Mesendoderm (in vitro differentiated cells): ENCODE data around the gene PRPSAP1.

Source experiments
- DNase-seq: peaks from one replicate; pipeline ENCODE4 v3.0.0; 2013
- H2AK5ac ChIP-seq: 2 replicates; pipeline ENCODE4 v1.6.1; 2013; ENCODE audit warnings: low read length, inconsistent platforms
- H2BK120ac ChIP-seq: 2 replicates; pipeline ENCODE4 v1.6.1; 2013; ENCODE audit warnings: low read depth, mild to moderate bottlenecking, low read length, moderate library complexity, mixed read lengths
- H2BK15ac ChIP-seq: replicated peaks from 2 replicates; pipeline ENCODE4 v1.6.1; 2013; ENCODE audit warnings: low read depth, mild to moderate bottlenecking, moderate library complexity
- H2BK5ac ChIP-seq: 2 replicates; pipeline ENCODE4 v1.6.1; 2013; ENCODE audit warnings: low read length, inconsistent platforms
- H3K18ac ChIP-seq: 2 replicates; pipeline ENCODE4 v1.6.1; 2013; ENCODE audit warnings: mild to moderate bottlenecking, low read length, mixed read lengths
- H3K23ac ChIP-seq: one replicate; pipeline ENCODE4 v1.6.1; 2013; ENCODE audit warnings: low read length
- H3K27ac ChIP-seq: 2 replicates; pipeline ENCODE4 v1.5.1; 2013; ENCODE audit warnings: low read depth, mild to moderate bottlenecking, inconsistent platforms, low read length, moderate library complexity
- H3K27me3 ChIP-seq: 2 replicates; pipeline ENCODE4 v1.6.1; 2013; ENCODE audit warnings: low read length, control low read depth, mild to moderate bottlenecking, inconsistent platforms; ENCODE audit not compliant: insufficient read depth, poor library complexity
- H3K36me3 ChIP-seq: 2 replicates; pipeline ENCODE4 v1.6.1; 2013; ENCODE audit warnings: low read length, inconsistent platforms; ENCODE audit not compliant: control insufficient read depth, insufficient read depth
- H3K4ac ChIP-seq: one replicate; pipeline ENCODE4 v1.6.1; 2013; ENCODE audit warnings: low read depth, mild to moderate bottlenecking, low read length, moderate library complexity
- H3K4me1 ChIP-seq: 2 replicates; pipeline ENCODE4 v1.6.1; 2013; ENCODE audit warnings: low read depth, low read length, inconsistent platforms; ENCODE audit not compliant: control insufficient read depth
- H3K4me2 ChIP-seq: 2 replicates; pipeline ENCODE4 v1.6.1; 2013; ENCODE audit warnings: low read length
- H3K4me3 ChIP-seq: 2 replicates; pipeline ENCODE4 v1.5.1; 2013; ENCODE audit warnings: mild to moderate bottlenecking, low read length
- H3K56ac ChIP-seq: one replicate; pipeline ENCODE4 v1.6.1; 2013; ENCODE audit warnings: low read length
- H3K79me1 ChIP-seq: 2 replicates; pipeline ENCODE4 v1.6.1; 2013; ENCODE audit warnings: low read length, inconsistent platforms
- H3K79me2 ChIP-seq: 2 replicates; pipeline ENCODE4 v1.6.1; 2013; ENCODE audit warnings: mild to moderate bottlenecking, low read length; ENCODE audit not compliant: control insufficient read depth, insufficient read depth
- H3K9ac ChIP-seq: 2 replicates; pipeline ENCODE4 v1.6.1; 2013; ENCODE audit warnings: low read length, inconsistent platforms
- H4K5ac ChIP-seq: one replicate; pipeline ENCODE4 v1.6.1; 2013; ENCODE audit warnings: low read length
- H4K8ac ChIP-seq: one replicate; pipeline ENCODE4 v1.6.1; 2013; ENCODE audit warnings: low read depth, mild to moderate bottlenecking, control low read depth, low read length, moderate library complexity
- WGBS: extraction: QIAGEN DNeasy Blood & Tissue Kit; methylation state at CpG from one replicate; pipeline ENCODE4 v1.1.7; 2013; ENCODE audit warnings: low lambda C conversion rate, missing lambda C conversion rate; ENCODE audit not compliant: insufficient coverage; ENCODE audit errors: extremely low coverage; 5-methylcytosine and 5-hydroxymethylcytosine counted together

Gene PRPSAP1

GRCh38 chr17:76388966-76389888 lies 35.5 kb upstream of the PRPSAP1 start:
- H2AK5ac ChIP-seq, result no peak overlapping the region
- H3K23ac ChIP-seq, result no peak overlapping the region
- H3K4me2 ChIP-seq, result no peak overlapping the region
- H3K36me3 ChIP-seq, result peaks cover 7% of the 10 kb centered on the region
- no peak overlapping the region for H4K5ac ChIP-seq
- H3K27me3 ChIP-seq, result peaks cover 11% of the 10 kb centered on the region
- WGBS, result no CpG with 5 or more reads among the region's 16 CpGs
- DNase-seq, result no peak
- H3K4ac ChIP-seq, result no peak overlapping the region
- no peak overlapping the region for H2BK120ac ChIP-seq
- H4K8ac ChIP-seq, result no peak overlapping the region
- no peak overlapping the region for H3K4me3 ChIP-seq
- H3K9ac ChIP-seq, result no peak overlapping the region
- no peaks in the 10 kb centered on the region for H3K79me2 ChIP-seq
- no peak overlapping the region for H2BK5ac ChIP-seq
- H3K18ac ChIP-seq, result no peak overlapping the region
- no peaks in the 10 kb centered on the region for H3K4me1 ChIP-seq
- H2BK15ac ChIP-seq, result no peak overlapping the region
- no peaks in the 10 kb centered on the region for H3K79me1 ChIP-seq
- no peak overlapping the region for H3K27ac ChIP-seq
- no peak overlapping the region for H3K56ac ChIP-seq

- H3K9ac ChIP-seq, result no peak overlapping the region
- H3K56ac ChIP-seq, result no peak overlapping the region
- H3K27ac ChIP-seq, result no peak overlapping the region
- no peak overlapping the region for H3K4me3 ChIP-seq
- H3K4me1 ChIP-seq, result no peaks in the 10 kb centered on the region
- H4K8ac ChIP-seq, result no peak overlapping the region
- no peak overlapping the region for H3K18ac ChIP-seq
- peaks cover 1% of the 10 kb centered on the region for H3K36me3 ChIP-seq
- H4K5ac ChIP-seq, result no peak overlapping the region
- H2AK5ac ChIP-seq, result no peak overlapping the region
- H2BK15ac ChIP-seq, result no peak overlapping the region
- no peak overlapping the region for H3K4ac ChIP-seq
- no peak overlapping the region for H2BK120ac ChIP-seq
- no peaks in the 10 kb centered on the region for H3K79me1 ChIP-seq
- H3K79me2 ChIP-seq, result no peaks in the 10 kb centered on the region
- no peak overlapping the region for H2BK5ac ChIP-seq
- no peak overlapping the region for H3K4me2 ChIP-seq
- DNase-seq, result no peak
- no CpG with 5 or more reads among the region's 31 CpGs for WGBS
- H3K27me3 ChIP-seq, result peaks cover 11% of the 10 kb centered on the region
- H3K23ac ChIP-seq, result no peak overlapping the region
These were observed 33.5 kb upstream of the PRPSAP1 start for GRCh38 chr17:76386966-76387765.

- peak; percentile 86 for DNase-seq
- Histone ChIP-seq H2AK5ac (no peak overlapping the region), H3K27me3 (peaks cover 11% of the 10 kb centered on the region), H3K4ac (no peak overlapping the region), H3K4me3 (no peak overlapping the region), H3K9ac (no peak overlapping the region), H4K5ac (no peak overlapping the region), H3K36me3 (peaks cover 1% of the 10 kb centered on the region), H2BK15ac (no peak overlapping the region), H3K56ac (no peak overlapping the region), H3K27ac (no peak overlapping the region), H2BK5ac (no peak overlapping the region), H3K4me1 (no peaks in the 10 kb centered on the region), H3K79me2 (no peaks in the 10 kb centered on the region), H3K79me1 (no peaks in the 10 kb centered on the region), H2BK120ac (no peak overlapping the region), H3K23ac (no peak overlapping the region), H4K8ac (no peak overlapping the region), H3K18ac (no peak overlapping the region), H3K4me2 (no peak overlapping the region)
- WGBS, result no CpG with 5 or more reads among the region's 52 CpGs
These were observed 32.4 kb upstream of the PRPSAP1 start for GRCh38 chr17:76385892-76386786.

GRCh38 chr17:76384987-76385891 lies 31.5 kb upstream of the PRPSAP1 start:
- DNase-seq, result peak; percentile 45
- no peak overlapping the region for H3K27ac ChIP-seq
- WGBS, result no CpG with 5 or more reads among the region's 74 CpGs

More at GRCh38 chr17:76384987-76385891, 31.5 kb upstream of the PRPSAP1 start:
- Histone ChIP-seq H2BK120ac (no peak overlapping the region), H3K23ac (no peak overlapping the region), H3K9ac (peak overlapping the region; percentile 64), H4K8ac (no peak overlapping the region), H4K5ac (no peak overlapping the region), H3K4ac (no peak overlapping the region), H2BK5ac (no peak overlapping the region), H3K79me1 (no peaks in the 10 kb centered on the region), H3K4me1 (no peaks in the 10 kb centered on the region), H3K4me2 (peak overlapping the region; percentile 87), H3K36me3 (no peaks in the 10 kb centered on the region), H3K27me3 (peaks cover 11% of the 10 kb centered on the region), H2AK5ac (no peak overlapping the region), H2BK15ac (no peak overlapping the region), H3K18ac (peak overlapping the region; percentile 29), H3K56ac (peak overlapping the region; percentile 83), H3K4me3 (no peak overlapping the region), H3K79me2 (no peaks in the 10 kb centered on the region)
